GM18507 (cell line): ENCODE results near the gene SRRD.

ENCODE experiments used
- DNase-seq: peaks from one replicate; pipeline ENCODE4 v3.0.0; 2011; ENCODE audit warnings: low read depth; ENCODE audit not compliant: insufficient read length; ENCODE audit errors: extremely low spot score
- FAIRE-seq: peaks from 2 replicates; lab custom pipeline; 2011; peaks lifted over from hg19 to GRCh38; lab: Jason Lieb, UNC

The SRRD gene

DNA sequence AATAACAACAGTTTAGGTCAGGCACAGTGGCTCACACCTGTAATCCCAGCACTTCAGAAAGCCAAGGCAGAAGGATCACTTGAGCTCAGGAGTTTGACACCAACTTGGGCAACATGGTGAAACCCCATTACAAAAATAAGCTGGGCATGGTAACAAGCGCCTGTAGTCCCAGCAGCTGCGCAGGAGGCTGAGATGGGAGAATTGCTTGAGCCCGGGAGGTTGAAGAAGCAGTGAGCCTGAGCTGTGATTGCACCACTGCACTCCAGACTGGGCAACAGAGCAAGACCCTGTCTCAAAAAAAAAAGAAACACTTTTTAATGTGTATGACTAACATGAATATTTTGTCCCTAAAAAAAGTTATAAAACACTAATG, 53.1 kb downstream of the SRRD start:
- no peak for FAIRE-seq
- no peak for DNase-seq

DNA sequence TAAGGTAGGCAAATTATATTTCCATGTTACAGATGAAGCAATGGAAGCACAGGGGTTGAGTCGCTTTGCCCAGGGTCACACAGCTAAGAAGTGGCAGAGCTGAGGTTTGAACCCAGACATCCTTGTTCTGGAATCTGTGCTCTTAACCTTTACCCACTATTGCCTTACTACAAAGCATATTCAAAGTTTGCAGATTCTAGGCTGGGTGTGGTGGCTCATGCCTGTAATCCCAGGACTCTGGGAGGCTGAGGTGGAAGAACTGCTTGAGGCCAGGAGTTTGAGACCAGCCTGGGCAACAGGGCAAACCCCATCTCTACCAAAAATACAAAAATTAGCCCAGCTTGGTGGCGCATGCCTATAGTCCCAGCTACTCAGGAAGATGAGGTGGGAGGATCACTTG, 56.4 kb downstream of the SRRD start:
- DNase-seq (no peak), FAIRE-seq (no peak)

DNA sequence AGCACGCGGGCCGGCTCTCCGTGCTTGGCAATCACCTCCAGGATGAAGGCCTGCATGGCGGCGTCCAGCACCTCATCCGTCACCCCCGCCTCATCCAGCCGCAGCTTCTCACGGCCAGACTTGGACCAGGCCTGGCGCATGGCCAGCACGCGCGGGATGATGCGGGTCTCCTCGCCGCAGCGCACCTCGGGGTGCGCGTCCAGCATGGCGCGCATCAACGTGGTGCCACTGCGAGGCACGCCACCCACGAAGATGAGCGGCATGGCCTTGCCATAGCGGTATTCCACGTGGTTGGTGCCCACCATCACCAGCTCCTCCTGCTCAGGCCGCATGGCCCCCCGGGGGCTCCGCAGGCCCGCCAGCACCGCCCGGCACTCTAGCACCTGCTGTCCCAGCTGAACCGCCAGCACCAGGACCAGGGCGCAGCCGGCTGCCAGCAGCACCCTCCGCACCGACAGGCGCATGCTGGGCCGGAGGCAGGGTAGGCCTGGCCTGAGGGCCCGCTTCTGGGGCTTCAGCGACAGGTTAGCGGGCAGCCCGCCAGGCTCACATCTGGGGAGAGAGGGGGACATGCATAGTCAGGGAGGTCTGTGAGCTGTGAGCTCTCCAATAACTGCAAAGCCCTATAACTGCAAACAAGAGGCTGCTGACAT, 57.6 kb downstream of the SRRD start:
- DNase-seq (no peak), FAIRE-seq (no peak)

DNA sequence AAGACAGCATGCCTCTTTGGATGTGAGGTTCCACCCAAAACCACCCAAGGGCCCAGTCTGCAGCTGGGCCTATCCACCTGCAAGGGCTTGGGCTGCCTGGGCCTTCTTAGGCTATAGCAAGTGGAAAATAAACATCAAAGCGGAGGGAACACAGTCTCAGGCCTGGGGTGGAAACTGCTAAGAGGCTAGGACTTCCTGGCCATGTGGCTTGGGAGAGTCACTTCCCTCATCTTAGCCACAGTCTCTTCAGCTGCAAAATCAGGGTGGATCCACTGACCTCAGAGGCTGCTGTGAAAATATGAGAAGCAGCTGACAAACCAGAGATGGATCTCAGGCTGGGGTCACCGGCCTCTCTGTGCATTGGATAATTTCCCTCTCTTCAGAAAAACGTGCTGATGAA, 59.2 kb downstream of the SRRD start:
- FAIRE-seq = no peak
- DNase-seq = no peak
